ENCODE data around the gene EIPR1.

Gene EIPR1

GRCh38 chr2:3146772-3147650 is 230.6 kb downstream of the EIPR1 start:
- Histone ChIP-seq H3K4me2 (ENCODE audit: low read length) (no peak overlapping the region), H4K5ac (ENCODE audit: low read length) (no peak overlapping the region), H3K27me3 (ENCODE audit: insufficient read depth, low read length, poor library complexity) (no peaks in the 10 kb centered on the region), H3K18ac (ENCODE audit: low read length) (no peak overlapping the region), H2BK15ac (replicated peaks; ENCODE audit: low read depth) (no peak overlapping the region), H4K8ac (ENCODE audit: low read depth, low read length) (no peak overlapping the region), H3K4ac (ENCODE audit: low read depth, low read length) (no peak overlapping the region), H3K4me1 (ENCODE audit: control insufficient read depth, low read depth, low read length) (no peaks in the 10 kb centered on the region), H3K79me1 (ENCODE audit: low read length) (no peaks in the 10 kb centered on the region), H3K23ac (ENCODE audit: low read length) (no peak overlapping the region), H3K79me2 (ENCODE audit: control insufficient read depth, insufficient read depth, low read length) (no peaks in the 10 kb centered on the region), H3K27ac (ENCODE audit: low read depth, low read length) (no peak overlapping the region), H2AK5ac (ENCODE audit: low read length) (no peak overlapping the region), H3K56ac (ENCODE audit: low read length) (no peak overlapping the region), H2BK5ac (ENCODE audit: low read length) (no peak overlapping the region), H3K36me3 (ENCODE audit: control insufficient read depth, insufficient read depth, low read length) (no peaks in the 10 kb centered on the region), H3K9ac (ENCODE audit: low read length) (no peak overlapping the region), H3K4me3 (ENCODE audit: low read length) (no peak overlapping the region), H2BK120ac (ENCODE audit: low read depth, low read length) (no peak overlapping the region)
- WGBS (ENCODE audit: extremely low coverage, insufficient coverage, low lambda C conversion rate) = no CpG with 5 or more reads among the region's 30 CpGs
- no peak for DNase-seq

GRCh38 chr2:3146175-3146574 is 231.4 kb downstream of the EIPR1 start:
- Histone ChIP-seq H3K4me3 (ENCODE audit: low read length) (no peak overlapping the region), H3K56ac (ENCODE audit: low read length) (no peak overlapping the region), H2BK5ac (ENCODE audit: low read length) (no peak overlapping the region), H3K9ac (ENCODE audit: low read length) (no peak overlapping the region), H3K79me1 (ENCODE audit: low read length) (no peaks in the 10 kb centered on the region), H2BK120ac (ENCODE audit: low read depth, low read length) (no peak overlapping the region), H3K27me3 (ENCODE audit: insufficient read depth, low read length, poor library complexity) (no peaks in the 10 kb centered on the region), H3K18ac (ENCODE audit: low read length) (no peak overlapping the region), H3K27ac (ENCODE audit: low read depth, low read length) (no peak overlapping the region), H4K5ac (ENCODE audit: low read length) (no peak overlapping the region), H4K8ac (ENCODE audit: low read depth, low read length) (no peak overlapping the region), H3K4ac (ENCODE audit: low read depth, low read length) (no peak overlapping the region), H3K79me2 (ENCODE audit: control insufficient read depth, insufficient read depth, low read length) (no peaks in the 10 kb centered on the region), H3K23ac (ENCODE audit: low read length) (no peak overlapping the region), H3K4me1 (ENCODE audit: control insufficient read depth, low read depth, low read length) (no peaks in the 10 kb centered on the region), H2AK5ac (ENCODE audit: low read length) (no peak overlapping the region), H3K4me2 (ENCODE audit: low read length) (no peak overlapping the region), H2BK15ac (replicated peaks; ENCODE audit: low read depth) (no peak overlapping the region), H3K36me3 (ENCODE audit: control insufficient read depth, insufficient read depth, low read length) (no peaks in the 10 kb centered on the region)
- no CpG with 5 or more reads among the region's 8 CpGs for WGBS (ENCODE audit: extremely low coverage, insufficient coverage, low lambda C conversion rate)
- DNase-seq = no peak

GRCh38 chr2:3145471-3146021 is 232.1 kb downstream of the EIPR1 start:
- no peak overlapping the region for H3K56ac ChIP-seq (ENCODE audit: low read length)
- H3K23ac ChIP-seq (ENCODE audit: low read length) = no peak overlapping the region
- no peak overlapping the region for H2AK5ac ChIP-seq (ENCODE audit: low read length)
- no peak overlapping the region for H3K4ac ChIP-seq (ENCODE audit: low read depth, low read length)
- H3K36me3 ChIP-seq (ENCODE audit: control insufficient read depth, insufficient read depth, low read length) = no peaks in the 10 kb centered on the region
- no peak overlapping the region for H3K9ac ChIP-seq (ENCODE audit: low read length)
- H2BK5ac ChIP-seq (ENCODE audit: low read length) = no peak overlapping the region
- no peak overlapping the region for H4K8ac ChIP-seq (ENCODE audit: low read depth, low read length)
- H3K27ac ChIP-seq (ENCODE audit: low read depth, low read length) = no peak overlapping the region
- no CpG with 5 or more reads among the region's 15 CpGs for WGBS (ENCODE audit: extremely low coverage, insufficient coverage, low lambda C conversion rate)
- no peaks in the 10 kb centered on the region for H3K4me1 ChIP-seq (ENCODE audit: control insufficient read depth, low read depth, low read length)
- H3K79me1 ChIP-seq (ENCODE audit: low read length) = no peaks in the 10 kb centered on the region
- DNase-seq = no peak
- H2BK15ac ChIP-seq (replicated peaks; ENCODE audit: low read depth) = no peak overlapping the region
- H2BK120ac ChIP-seq (ENCODE audit: low read depth, low read length) = no peak overlapping the region
- no peak overlapping the region for H3K18ac ChIP-seq (ENCODE audit: low read length)
- no peaks in the 10 kb centered on the region for H3K27me3 ChIP-seq (ENCODE audit: insufficient read depth, low read length, poor library complexity)
- no peak overlapping the region for H3K4me3 ChIP-seq (ENCODE audit: low read length)
- no peak overlapping the region for H4K5ac ChIP-seq (ENCODE audit: low read length)
- H3K79me2 ChIP-seq (ENCODE audit: control insufficient read depth, insufficient read depth, low read length) = no peaks in the 10 kb centered on the region
- no peak overlapping the region for H3K4me2 ChIP-seq (ENCODE audit: low read length)

DNA sequence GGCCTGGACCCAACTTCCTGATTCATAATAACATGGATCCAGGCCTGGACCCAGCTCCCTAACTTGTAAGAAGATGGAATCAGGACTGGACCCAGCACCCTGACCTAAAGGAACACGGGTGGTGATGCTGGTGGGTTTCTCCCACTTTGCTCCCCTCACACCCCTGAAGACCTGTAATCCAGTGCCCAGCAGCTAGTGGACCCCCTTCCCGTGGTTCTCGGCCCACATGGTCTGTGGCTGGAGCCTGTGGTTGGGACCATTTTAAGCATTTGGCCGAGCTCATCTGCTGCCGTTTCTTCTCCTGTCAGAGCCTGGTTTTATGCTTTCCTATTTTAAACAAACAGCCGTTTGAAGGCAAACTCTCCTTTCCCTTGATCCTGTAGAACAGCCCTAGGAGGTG is 232.8 kb downstream of the EIPR1 start:
- H2BK5ac ChIP-seq (ENCODE audit: low read length) = no peak overlapping the region

DNA sequence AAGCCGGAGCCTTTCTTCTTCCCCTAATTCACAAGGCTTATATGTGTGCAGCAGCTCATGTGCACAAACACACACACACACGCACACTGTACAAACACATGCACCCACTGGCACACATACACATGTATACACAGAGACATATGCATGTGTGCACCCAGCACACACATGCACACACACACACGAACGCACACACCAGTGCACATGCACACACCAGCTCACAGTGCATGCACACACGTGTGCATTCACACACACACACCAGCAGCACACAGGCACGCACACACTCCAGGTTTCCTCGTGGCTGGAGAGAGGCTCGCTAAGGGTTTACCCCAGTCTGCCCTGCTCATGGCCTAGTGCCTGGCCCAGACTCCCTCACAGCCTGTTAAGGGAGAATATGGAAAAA is 234.0 kb downstream of the EIPR1 start:
- H3K18ac ChIP-seq (ENCODE audit: low read length) = no peak overlapping the region
- H3K79me1 ChIP-seq (ENCODE audit: low read length) = no peaks in the 10 kb centered on the region
- no peaks in the 10 kb centered on the region for H3K27me3 ChIP-seq (ENCODE audit: insufficient read depth, low read length, poor library complexity)

More for the DNA sequence above, 232.8 kb downstream of the EIPR1 start:
- Histone ChIP-seq H2BK15ac (replicated peaks; ENCODE audit: low read depth) (no peak overlapping the region), H2BK120ac (ENCODE audit: low read depth, low read length) (no peak overlapping the region), H3K27me3 (ENCODE audit: insufficient read depth, low read length, poor library complexity) (no peaks in the 10 kb centered on the region), H4K8ac (ENCODE audit: low read depth, low read length) (no peak overlapping the region), H3K56ac (ENCODE audit: low read length) (no peak overlapping the region), H2AK5ac (ENCODE audit: low read length) (no peak overlapping the region), H3K23ac (ENCODE audit: low read length) (no peak overlapping the region), H3K4ac (ENCODE audit: low read depth, low read length) (no peak overlapping the region), H3K4me1 (ENCODE audit: control insufficient read depth, low read depth, low read length) (no peaks in the 10 kb centered on the region), H3K79me2 (ENCODE audit: control insufficient read depth, insufficient read depth, low read length) (no peaks in the 10 kb centered on the region), H3K4me3 (ENCODE audit: low read length) (no peak overlapping the region), H3K9ac (ENCODE audit: low read length) (no peak overlapping the region), H3K4me2 (ENCODE audit: low read length) (no peak overlapping the region), H4K5ac (ENCODE audit: low read length) (no peak overlapping the region), H3K18ac (ENCODE audit: low read length) (no peak overlapping the region), H3K79me1 (ENCODE audit: low read length) (no peaks in the 10 kb centered on the region), H3K27ac (ENCODE audit: low read depth, low read length) (no peak overlapping the region), H3K36me3 (ENCODE audit: control insufficient read depth, insufficient read depth, low read length) (no peaks in the 10 kb centered on the region)
- DNase-seq = no peak
- no CpG with 5 or more reads among the region's 6 CpGs for WGBS (ENCODE audit: extremely low coverage, insufficient coverage, low lambda C conversion rate)

More for the DNA sequence above, 234.0 kb downstream of the EIPR1 start:
- H3K4ac ChIP-seq (ENCODE audit: low read depth, low read length) = no peak overlapping the region
- no peak overlapping the region for H3K9ac ChIP-seq (ENCODE audit: low read length)
- no peak overlapping the region for H3K4me3 ChIP-seq (ENCODE audit: low read length)
- no peak overlapping the region for H3K23ac ChIP-seq (ENCODE audit: low read length)
- no peak overlapping the region for H3K4me2 ChIP-seq (ENCODE audit: low read length)
- H3K4me1 ChIP-seq (ENCODE audit: control insufficient read depth, low read depth, low read length) = no peaks in the 10 kb centered on the region
- H3K36me3 ChIP-seq (ENCODE audit: control insufficient read depth, insufficient read depth, low read length) = no peaks in the 10 kb centered on the region
- H2BK5ac ChIP-seq (ENCODE audit: low read length) = no peak overlapping the region
- WGBS (ENCODE audit: extremely low coverage, insufficient coverage, low lambda C conversion rate) = no CpG with 5 or more reads among the region's 8 CpGs
- no peaks in the 10 kb centered on the region for H3K79me2 ChIP-seq (ENCODE audit: control insufficient read depth, insufficient read depth, low read length)
- H2BK120ac ChIP-seq (ENCODE audit: low read depth, low read length) = no peak overlapping the region
- no peak overlapping the region for H4K8ac ChIP-seq (ENCODE audit: low read depth, low read length)
- no peak overlapping the region for H2AK5ac ChIP-seq (ENCODE audit: low read length)
- DNase-seq = no peak
- H4K5ac ChIP-seq (ENCODE audit: low read length) = no peak overlapping the region
- no peak overlapping the region for H3K27ac ChIP-seq (ENCODE audit: low read depth, low read length)
- no peak overlapping the region for H2BK15ac ChIP-seq (replicated peaks; ENCODE audit: low read depth)
- H3K56ac ChIP-seq (ENCODE audit: low read length) = no peak overlapping the region

Measured in mesendoderm (in vitro differentiated cells).